HG02852 (cell line): ENCODE results near the gene MYO15B.

ENCODE experiments used
- ATAC-seq: cut with Tn5 transposase; IDR thresholded peaks from one replicate; pipeline ENCODE4 v1.9.1; 2021; ENCODE audit warnings: mild to moderate bottlenecking, moderate library complexity; ENCODE audit not compliant: unreplicated experiment

The MYO15B gene

GRCh38 chr17:75601057-75601987 lies 13.7 kb downstream of the MYO15B start:
- ATAC-seq: no peak

- no peak for ATAC-seq
Observed at GRCh38 chr17:75602644-75603043, 15.0 kb downstream of the MYO15B start.

- ATAC-seq: no peak
Observed at GRCh38 chr17:75603123-75603522, 15.5 kb downstream of the MYO15B start.

GRCh38 chr17:75604034-75604695 lies 16.6 kb downstream of the MYO15B start:
- no peak for ATAC-seq

- no peak for ATAC-seq
Observed at GRCh38 chr17:75605790-75606189, 18.2 kb downstream of the MYO15B start.

GRCh38 chr17:75607086-75607485 lies 19.5 kb downstream of the MYO15B start:
- ATAC-seq: no peak

- ATAC-seq: no peak
Observed at GRCh38 chr17:75610103-75610984, 22.7 kb downstream of the MYO15B start.

GRCh38 chr17:75611851-75612429 lies 24.3 kb downstream of the MYO15B start:
- no peak for ATAC-seq

GRCh38 chr17:75612906-75613626 lies 25.5 kb downstream of the MYO15B start:
- ATAC-seq: no peak

GRCh38 chr17:75614006-75614405 lies 26.4 kb downstream of the MYO15B start:
- ATAC-seq: no peak

- no peak for ATAC-seq
Observed at GRCh38 chr17:75614556-75615270, 27.1 kb downstream of the MYO15B start.

GRCh38 chr17:75615301-75615700 lies 27.7 kb downstream of the MYO15B start:
- no peak for ATAC-seq

GRCh38 chr17:75616521-75617122 lies 29.0 kb downstream of the MYO15B start:
- no peak for ATAC-seq

- ATAC-seq: no peak
Observed at GRCh38 chr17:75617218-75617617, 29.6 kb downstream of the MYO15B start.

- ATAC-seq: no peak
Observed at GRCh38 chr17:75617675-75618074, 30.1 kb downstream of the MYO15B start.

- no peak for ATAC-seq
Observed at GRCh38 chr17:75619506-75620431, 32.2 kb downstream of the MYO15B start.

- ATAC-seq: no peak
Observed at GRCh38 chr17:75621489-75621888, 33.9 kb downstream of the MYO15B start.

- ATAC-seq: no peak
Observed at GRCh38 chr17:75622076-75622475, 34.5 kb downstream of the MYO15B start.
